HFF-Myc (cell line): Measurements from ENCODE around the gene MR1.

Experiments
- DNase-seq: peaks from one replicate; pipeline ENCODE4 v3.0.0-alpha.2; 2011; ENCODE audit warnings: low read depth; ENCODE audit errors: extremely low read depth
- H3K4me3 ChIP-seq: replicated peaks from 2 replicates; pipeline ENCODE4 v1.5.1; 2011; ENCODE audit warnings: low read depth, mild to moderate bottlenecking, control low read depth, low read length
- CTCF ChIP-seq: IDR thresholded peaks from 2 replicates; pipeline ENCODE4 v1.5.1; 2012; ENCODE audit warnings: mild to moderate bottlenecking, low read depth, low read length, control low read depth; ENCODE audit errors: missing control alignments

Gene MR1

GRCh38 chr1:181010789-181011188, 23.0 kb upstream of the MR1 start:
- no peak overlapping the region for H3K4me3 ChIP-seq
- DNase-seq: no peak
- TF ChIP-seq CTCF: no peak

GRCh38 chr1:181011301-181012202, 22.2 kb upstream of the MR1 start:
- H3K4me3 ChIP-seq: no peak overlapping the region
- no peak for TF ChIP-seq CTCF
- no peak for DNase-seq

GRCh38 chr1:181012203-181012745, 21.5 kb upstream of the MR1 start:
- no peak for TF ChIP-seq CTCF
- DNase-seq: no peak
- no peak overlapping the region for H3K4me3 ChIP-seq

- TF ChIP-seq CTCF: no peak
- no peak overlapping the region for H3K4me3 ChIP-seq
- no peak for DNase-seq
Measured at GRCh38 chr1:181013144-181013543, 20.6 kb upstream of the MR1 start.

GRCh38 chr1:181014477-181015250, 19.1 kb upstream of the MR1 start:
- no peak for DNase-seq
- TF ChIP-seq CTCF: no peak
- H3K4me3 ChIP-seq: no peak overlapping the region

- TF ChIP-seq CTCF: no peak
- DNase-seq: no peak
- no peak overlapping the region for H3K4me3 ChIP-seq
Measured at GRCh38 chr1:181015251-181015615, 18.6 kb upstream of the MR1 start.
